ENCODE data around the gene PPA1.

Gene PPA1

GRCh38 chr10:70266056-70266455 lies 32.8 kb upstream of the PPA1 start:
- Histone ChIP-seq H3F3A (ENCODE audit: low read depth) (no peaks in the 10 kb centered on the region), H3K4me2 (ENCODE audit: low read depth, low read length, poor library complexity, severe bottlenecking) (no peak overlapping the region), H4K20me1 (ENCODE audit: insufficient read depth, low read length, poor library complexity, severe bottlenecking) (no peaks in the 10 kb centered on the region), H3K27me3 (ENCODE audit: insufficient read depth, low read length, poor library complexity, severe bottlenecking) (no peaks in the 10 kb centered on the region), H3K4me1 (ENCODE audit: insufficient read depth, low read length, poor library complexity, severe bottlenecking) (peaks cover 11% of the 10 kb centered on the region), H3K36me3 (ENCODE audit: insufficient read depth, low read length) (no peaks in the 10 kb centered on the region), H3K4me3 (ENCODE audit: low read length, poor library complexity, severe bottlenecking) (no peak overlapping the region), H3K9ac (ENCODE audit: low read depth, low read length, poor library complexity, severe bottlenecking) (no peak overlapping the region), H3K9me3 (ENCODE audit: insufficient read depth, low read depth, low read length) (0 out of 2 replicates have a peak, but pooled peaks cover 4% of the 10 kb centered on the region), H3K79me2 (ENCODE audit: insufficient read depth, low read length) (no peaks in the 10 kb centered on the region), H3K9me2 (replicated peaks; ENCODE audit: low read depth, low read length) (no peaks in the 10 kb centered on the region), H2AFZ (ENCODE audit: low read length) (peak overlapping the region; percentile 26; the same call in 1 of the 2 replicates)
- no peak for TF ChIP-seq EZH2phosphoT487 (IDR thresholded peaks at IDR 0.05; ENCODE audit: borderline replicate concordance)
- TF ChIP-seq, protein P1, sequence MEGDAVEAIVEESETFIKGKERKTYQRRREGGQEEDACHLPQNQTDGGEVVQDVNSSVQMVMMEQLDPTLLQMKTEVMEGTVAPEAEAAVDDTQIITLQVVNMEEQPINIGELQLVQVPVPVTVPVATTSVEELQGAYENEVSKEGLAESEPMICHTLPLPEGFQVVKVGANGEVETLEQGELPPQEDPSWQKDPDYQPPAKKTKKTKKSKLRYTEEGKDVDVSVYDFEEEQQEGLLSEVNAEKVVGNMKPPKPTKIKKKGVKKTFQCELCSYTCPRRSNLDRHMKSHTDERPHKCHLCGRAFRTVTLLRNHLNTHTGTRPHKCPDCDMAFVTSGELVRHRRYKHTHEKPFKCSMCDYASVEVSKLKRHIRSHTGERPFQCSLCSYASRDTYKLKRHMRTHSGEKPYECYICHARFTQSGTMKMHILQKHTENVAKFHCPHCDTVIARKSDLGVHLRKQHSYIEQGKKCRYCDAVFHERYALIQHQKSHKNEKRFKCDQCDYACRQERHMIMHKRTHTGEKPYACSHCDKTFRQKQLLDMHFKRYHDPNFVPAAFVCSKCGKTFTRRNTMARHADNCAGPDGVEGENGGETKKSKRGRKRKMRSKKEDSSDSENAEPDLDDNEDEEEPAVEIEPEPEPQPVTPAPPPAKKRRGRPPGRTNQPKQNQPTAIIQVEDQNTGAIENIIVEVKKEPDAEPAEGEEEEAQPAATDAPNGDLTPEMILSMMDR (conservative IDR thresholded peaks at IDR 0.05; ENCODE audit: low read length), result no peak

GRCh38 chr10:70265032-70265689 lies 31.9 kb upstream of the PPA1 start:
- Histone ChIP-seq H3K9ac (ENCODE audit: low read depth, low read length, poor library complexity, severe bottlenecking) (no peak overlapping the region), H3F3A (ENCODE audit: low read depth) (no peaks in the 10 kb centered on the region), H2AFZ (ENCODE audit: low read length) (no peak overlapping the region), H3K9me2 (replicated peaks; ENCODE audit: low read depth, low read length) (no peaks in the 10 kb centered on the region), H3K36me3 (ENCODE audit: insufficient read depth, low read length) (no peaks in the 10 kb centered on the region), H3K79me2 (ENCODE audit: insufficient read depth, low read length) (no peaks in the 10 kb centered on the region), H3K27me3 (ENCODE audit: insufficient read depth, low read length, poor library complexity, severe bottlenecking) (no peaks in the 10 kb centered on the region), H3K4me1 (ENCODE audit: insufficient read depth, low read length, poor library complexity, severe bottlenecking) (peaks cover 11% of the 10 kb centered on the region), H3K4me2 (ENCODE audit: low read depth, low read length, poor library complexity, severe bottlenecking) (no peak overlapping the region), H3K9me3 (ENCODE audit: insufficient read depth, low read depth, low read length) (0 out of 2 replicates have a peak, but pooled peaks cover 4% of the 10 kb centered on the region), H3K4me3 (ENCODE audit: low read length, poor library complexity, severe bottlenecking) (no peak overlapping the region), H4K20me1 (ENCODE audit: insufficient read depth, low read length, poor library complexity, severe bottlenecking) (no peaks in the 10 kb centered on the region)
- TF ChIP-seq, protein P1 (conservative IDR thresholded peaks at IDR 0.05; ENCODE audit: low read length), result peak; percentile 67
- TF ChIP-seq EZH2phosphoT487 (IDR thresholded peaks at IDR 0.05; ENCODE audit: borderline replicate concordance), result no peak

DNA sequence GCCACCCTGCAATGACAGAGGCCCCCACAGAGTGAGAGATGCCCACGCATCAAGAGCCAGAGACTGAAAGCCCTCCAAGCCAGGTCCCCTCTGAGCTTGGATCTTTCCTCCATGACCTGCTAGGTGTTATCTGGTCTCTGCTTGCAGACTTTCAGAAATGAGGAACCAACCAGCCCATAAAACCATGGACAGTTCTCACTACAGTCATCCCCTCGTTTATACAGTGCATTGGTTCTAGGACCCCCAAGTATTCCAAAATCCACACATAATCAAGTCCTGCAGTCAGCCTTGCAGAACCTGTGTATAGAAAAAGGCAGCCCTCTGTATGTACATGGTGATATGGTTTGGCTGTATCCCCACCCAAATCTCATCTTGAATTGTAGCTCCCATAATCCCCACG lies 27.5 kb upstream of the PPA1 start:
- H3F3A ChIP-seq (ENCODE audit: low read depth), result no peaks in the 10 kb centered on the region

More for the DNA sequence above, 27.5 kb upstream of the PPA1 start:
- H3K9me2 ChIP-seq (replicated peaks; ENCODE audit: low read depth, low read length), result no peaks in the 10 kb centered on the region
- H4K20me1 ChIP-seq (ENCODE audit: insufficient read depth, low read length, poor library complexity, severe bottlenecking), result no peaks in the 10 kb centered on the region
- no peaks in the 10 kb centered on the region for H3K4me1 ChIP-seq (ENCODE audit: insufficient read depth, low read length, poor library complexity, severe bottlenecking)
- no peak for TF ChIP-seq EZH2phosphoT487 (IDR thresholded peaks at IDR 0.05; ENCODE audit: borderline replicate concordance)
- TF ChIP-seq, protein P1 (conservative IDR thresholded peaks at IDR 0.05; ENCODE audit: low read length), result no peak
- H3K9ac ChIP-seq (ENCODE audit: low read depth, low read length, poor library complexity, severe bottlenecking), result no peak overlapping the region
- no peak overlapping the region for H3K4me3 ChIP-seq (ENCODE audit: low read length, poor library complexity, severe bottlenecking)
- no peaks in the 10 kb centered on the region for H3K79me2 ChIP-seq (ENCODE audit: insufficient read depth, low read length)
- no peaks in the 10 kb centered on the region for H3K27me3 ChIP-seq (ENCODE audit: insufficient read depth, low read length, poor library complexity, severe bottlenecking)
- H3K4me2 ChIP-seq (ENCODE audit: low read depth, low read length, poor library complexity, severe bottlenecking), result no peak overlapping the region
- no peak overlapping the region for H2AFZ ChIP-seq (ENCODE audit: low read length)
- H3K36me3 ChIP-seq (ENCODE audit: insufficient read depth, low read length), result no peaks in the 10 kb centered on the region
- H3K9me3 ChIP-seq (ENCODE audit: insufficient read depth, low read depth, low read length), result 0 out of 2 replicates have a peak, but pooled peaks cover 4% of the 10 kb centered on the region
